NCI-H524 (cell line): Measurements from ENCODE around the gene ZGPAT.
"Not testable (repeated sequence)": the region's sequence is repeated elsewhere in the genome, so short reads cannot be mapped to it uniquely, and the experiment has no call there.

Experiments
- DNase-seq, 2 experiments: peaks; one replicate each; lab custom pipeline; 2025; lab: John Stamatoyannopoulos, UW

Gene ZGPAT

DNA sequence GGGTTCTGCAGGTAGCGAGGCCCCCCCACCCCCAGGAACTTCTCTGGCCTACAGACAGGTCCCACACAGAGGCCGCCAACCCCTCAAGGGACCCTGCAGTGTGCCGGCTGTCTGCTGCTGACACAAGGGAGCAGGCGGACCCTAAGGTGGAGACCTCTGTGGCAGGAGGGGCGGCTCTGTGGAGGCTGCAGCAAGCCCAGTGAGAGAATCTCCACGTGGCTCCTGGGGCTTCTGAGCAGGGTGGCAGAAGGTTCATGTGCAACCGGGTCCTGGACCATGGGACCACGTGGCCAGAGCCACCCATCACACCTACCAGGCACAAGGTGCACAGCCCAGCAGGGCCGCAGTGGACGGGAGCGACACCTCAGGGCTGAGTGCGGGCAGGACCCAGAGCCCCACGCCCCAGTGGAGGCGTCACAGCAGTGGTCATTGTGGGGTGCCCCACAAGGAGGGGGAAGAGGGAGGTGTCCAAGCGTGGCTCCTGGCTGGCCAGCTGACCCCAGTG lies 4.3 kb upstream of the ZGPAT start:
- no peak for DNase-seq

DNA sequence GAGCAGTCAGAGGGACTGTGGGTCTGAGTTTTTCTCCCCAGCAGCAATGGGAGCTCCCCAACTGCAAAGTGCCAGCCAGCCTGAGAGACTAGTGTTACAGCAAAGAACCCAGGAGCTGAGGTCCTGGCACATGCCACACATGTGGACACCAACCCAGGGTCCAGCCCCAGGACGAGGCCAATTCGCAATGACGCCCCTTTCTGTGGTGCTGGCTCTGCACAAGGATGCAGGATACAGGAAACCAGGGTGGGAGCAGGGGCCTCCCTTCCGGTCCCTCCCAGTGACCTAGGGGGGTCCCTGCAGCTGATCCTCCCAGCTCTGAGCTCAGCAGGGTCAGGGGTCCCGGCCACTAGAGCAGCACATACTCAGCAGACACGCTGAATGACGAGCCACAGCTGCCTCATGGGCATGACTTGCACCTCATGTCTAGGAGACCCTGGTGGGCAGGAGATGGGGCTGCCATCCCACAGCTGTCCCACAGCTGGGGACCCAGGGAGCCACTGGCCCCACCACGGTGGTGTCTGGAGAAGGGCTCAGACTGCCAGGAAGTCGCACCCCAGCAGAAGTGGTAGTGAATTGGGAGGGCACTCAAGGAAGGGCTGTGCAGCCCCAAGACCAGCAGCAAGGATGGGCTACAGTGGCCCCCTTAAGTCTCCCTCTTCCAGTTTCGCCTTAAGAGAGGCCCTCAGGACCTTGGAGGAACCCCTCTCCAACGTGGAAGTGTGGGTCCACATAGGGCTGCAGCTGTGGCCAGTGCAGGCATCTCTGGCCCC lies 3.7 kb upstream of the ZGPAT start:
- DNase-seq: no peak

- DNase-seq: no peak
Observed at GRCh38 chr20:63704749-63705117, 3.1 kb upstream of the ZGPAT start.

- no peak for DNase-seq
Observed at GRCh38 chr20:63705232-63706026, 2.4 kb upstream of the ZGPAT start.

DNA sequence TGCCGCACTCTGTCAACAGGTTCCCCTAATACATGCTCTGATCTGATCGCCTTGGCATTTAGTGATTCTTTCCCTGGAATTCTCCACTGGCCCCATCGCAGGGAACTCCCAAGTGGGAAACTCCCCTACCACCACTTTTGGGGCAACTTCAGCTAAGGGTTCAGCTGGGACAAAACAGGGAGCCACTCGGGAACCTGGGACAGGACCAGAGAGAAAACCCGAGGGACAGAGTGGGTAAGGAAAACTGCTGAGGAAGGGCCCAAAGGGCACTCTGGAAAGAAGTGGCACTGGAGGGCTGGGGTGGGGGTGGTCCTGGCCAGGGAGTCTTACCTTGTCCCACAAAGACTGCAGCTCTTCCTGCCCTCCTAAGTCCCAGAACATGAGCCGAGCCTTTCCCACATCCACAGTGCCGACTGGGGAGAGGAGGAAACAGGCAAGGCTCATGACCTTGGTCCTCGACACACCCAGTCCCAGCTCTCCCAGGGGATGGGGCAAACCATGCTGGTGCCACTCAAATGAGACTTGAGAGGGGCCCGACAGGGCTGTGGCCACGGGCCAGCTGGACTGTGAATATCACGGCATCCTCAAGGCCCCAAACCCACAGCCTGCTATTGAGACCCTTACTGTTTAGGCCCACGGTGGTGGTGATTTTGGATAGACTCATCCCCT lies 1.7 kb upstream of the ZGPAT start:
- DNase-seq: no peak

DNA sequence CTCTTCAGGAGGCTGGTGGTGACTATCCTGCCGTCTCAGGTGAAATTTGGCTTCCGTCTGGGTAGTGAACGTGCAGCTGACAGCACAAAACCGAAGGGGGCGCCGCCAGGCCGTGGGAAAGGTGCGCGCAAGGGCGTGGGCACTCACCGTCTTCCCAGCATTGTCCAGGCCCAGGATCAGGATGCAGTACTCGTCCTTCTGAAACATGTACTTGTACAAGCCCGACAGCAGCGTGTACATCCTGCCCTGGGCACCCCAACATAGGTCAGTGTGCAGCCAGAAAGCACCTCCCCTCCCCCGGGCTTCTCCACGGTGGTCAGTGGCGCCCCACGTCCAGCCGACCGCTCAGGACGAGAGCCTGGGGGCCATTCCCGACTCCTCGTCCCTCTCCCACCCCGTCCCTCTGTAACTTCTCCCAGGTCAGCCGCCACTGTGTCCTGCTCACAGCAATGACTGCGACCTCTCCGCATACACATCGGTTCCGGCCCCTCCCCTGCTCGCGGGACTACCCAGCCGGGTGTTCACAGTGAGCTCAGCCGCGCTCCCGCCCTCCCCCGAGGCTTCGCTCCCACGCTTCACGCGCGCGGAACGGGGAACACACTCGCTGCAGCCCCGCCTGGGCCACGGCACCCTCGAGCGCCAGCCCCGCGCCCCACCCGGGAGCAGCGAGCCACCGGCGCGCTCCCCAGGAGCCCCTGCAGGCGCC lies 834 bp upstream of the ZGPAT start:
- DNase-seq: peak; percentile 11 to 55

DNA sequence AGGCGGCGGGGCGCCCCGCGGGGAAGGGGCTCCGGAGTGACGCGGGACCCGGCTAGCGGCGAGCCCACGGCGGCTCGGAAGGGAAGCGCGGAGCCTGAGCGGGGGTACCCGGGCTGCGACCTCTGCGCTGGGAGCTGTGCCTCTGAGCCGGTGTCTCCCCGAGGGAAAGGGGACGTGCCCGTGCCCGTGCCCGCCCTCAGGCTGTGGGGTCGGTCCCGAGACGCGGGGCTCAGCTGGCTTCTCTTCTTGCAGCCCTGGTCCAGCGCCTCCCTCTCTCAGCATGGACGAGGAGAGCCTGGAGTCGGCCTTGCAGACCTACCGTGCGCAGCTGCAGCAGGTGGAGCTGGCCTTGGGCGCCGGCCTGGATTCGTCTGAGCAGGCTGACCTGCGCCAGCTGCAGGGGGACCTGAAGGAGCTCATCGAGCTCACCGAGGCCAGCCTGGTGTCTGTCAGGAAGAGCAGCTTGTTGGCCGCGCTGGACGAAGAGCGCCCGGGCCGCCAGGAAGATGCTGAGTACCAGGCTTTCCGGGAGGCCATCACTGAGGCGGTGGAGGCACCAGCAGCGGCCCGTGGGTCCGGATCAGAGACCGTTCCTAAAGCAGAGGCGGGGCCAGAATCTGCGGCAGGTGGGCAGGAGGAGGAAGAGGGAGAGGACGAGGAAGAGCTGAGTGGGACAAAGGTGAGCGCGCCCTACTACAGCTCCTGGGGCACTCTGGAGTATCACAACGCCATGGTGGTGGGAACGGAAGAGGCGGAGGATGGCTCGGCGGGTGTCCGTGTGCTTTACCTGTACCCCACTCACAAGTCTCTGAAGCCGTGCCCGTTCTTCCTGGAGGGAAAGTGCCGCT lies 686 bp downstream of the ZGPAT start:
- DNase-seq: no peak

GRCh38 chr20:63709149-63709527 lies 1.3 kb downstream of the ZGPAT start:
- DNase-seq: no peak

DNA sequence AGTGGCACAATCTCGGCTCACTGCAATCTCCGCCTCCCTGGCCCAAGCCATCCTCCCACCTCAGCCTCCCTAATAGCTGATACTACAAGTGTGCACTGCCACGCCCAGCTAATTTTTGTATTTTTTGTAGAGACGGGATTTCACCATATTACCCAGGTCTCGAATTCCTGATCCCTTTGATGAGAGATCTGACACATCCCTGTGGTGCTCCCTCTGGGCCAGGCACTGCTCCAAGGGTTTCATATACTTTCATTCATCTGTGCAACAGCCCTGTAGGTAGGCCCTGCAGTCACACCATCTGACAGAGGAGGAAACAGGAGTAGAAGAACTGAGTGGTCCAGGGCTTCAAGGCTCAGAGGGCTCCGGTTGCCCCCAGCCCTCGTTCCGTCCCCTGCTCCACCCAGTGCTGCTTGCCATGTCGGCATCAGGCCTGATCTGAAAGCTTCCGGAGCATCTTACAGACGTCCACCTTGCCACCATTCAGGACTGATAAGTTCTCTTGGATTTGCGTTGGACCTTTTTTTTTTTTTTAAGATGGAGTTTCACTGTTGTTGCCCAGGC lies 3.3 kb downstream of the ZGPAT start:
- no peak for DNase-seq

GRCh38 chr20:63712191-63712590 lies 4.4 kb downstream of the ZGPAT start:
- no peak for DNase-seq

DNA sequence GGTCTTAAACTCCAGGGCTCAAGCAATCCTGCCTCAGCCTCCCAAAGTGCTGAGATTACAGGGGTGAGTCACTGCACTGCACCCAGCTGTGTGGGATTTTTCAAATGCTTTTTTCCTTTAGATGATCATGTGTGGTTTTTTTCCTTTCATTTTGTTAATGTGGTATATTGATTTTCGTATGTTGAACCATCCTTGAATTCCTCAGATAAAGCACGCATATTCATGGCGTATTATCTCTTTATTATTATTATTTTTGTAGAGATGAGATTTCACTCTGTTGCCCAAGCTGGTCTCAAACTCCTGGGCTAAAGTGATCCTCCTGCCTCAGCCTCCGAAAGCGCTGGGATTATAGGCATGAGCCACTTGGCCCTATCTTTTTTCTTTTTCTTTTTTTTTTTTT lies 7.0 kb downstream of the ZGPAT start:
- DNase-seq: no peak

- no peak for DNase-seq
Observed at GRCh38 chr20:63718996-63719395, 11.2 kb downstream of the ZGPAT start.

DNA sequence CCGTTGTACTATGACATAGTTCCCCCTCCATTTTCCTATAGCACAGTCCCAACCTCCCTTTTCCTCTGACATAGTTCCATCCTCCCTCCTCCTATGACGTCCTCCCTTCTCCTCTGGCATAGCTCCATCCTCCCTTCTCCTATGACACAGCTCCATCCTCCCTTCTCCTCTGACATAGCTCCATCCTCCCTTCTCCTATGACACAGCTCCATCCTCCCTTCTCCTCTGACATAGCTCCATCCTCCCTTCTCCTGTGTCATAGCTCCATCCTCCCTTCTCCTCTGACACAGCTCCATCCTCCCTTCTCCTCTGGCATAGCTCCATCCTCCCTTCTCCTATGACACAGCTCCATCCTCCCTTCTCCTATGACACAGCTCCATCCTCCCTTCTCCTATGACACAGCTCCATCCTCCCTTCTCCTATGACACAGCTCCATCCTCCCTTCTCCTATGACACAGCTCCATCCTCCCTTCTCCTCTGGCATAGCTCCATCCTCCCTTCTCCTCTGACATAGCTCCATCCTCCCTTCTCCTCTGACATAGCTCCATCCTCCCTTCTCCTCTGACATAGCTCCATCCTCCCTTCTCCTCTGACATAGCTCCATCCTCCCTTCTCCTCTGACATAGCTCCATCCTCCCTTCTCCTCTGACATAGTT lies 15.3 kb downstream of the ZGPAT start:
- not testable (repeated sequence) for DNase-seq

GRCh38 chr20:63730189-63730733 lies 22.4 kb downstream of the ZGPAT start:
- not testable (repeated sequence) for DNase-seq

DNA sequence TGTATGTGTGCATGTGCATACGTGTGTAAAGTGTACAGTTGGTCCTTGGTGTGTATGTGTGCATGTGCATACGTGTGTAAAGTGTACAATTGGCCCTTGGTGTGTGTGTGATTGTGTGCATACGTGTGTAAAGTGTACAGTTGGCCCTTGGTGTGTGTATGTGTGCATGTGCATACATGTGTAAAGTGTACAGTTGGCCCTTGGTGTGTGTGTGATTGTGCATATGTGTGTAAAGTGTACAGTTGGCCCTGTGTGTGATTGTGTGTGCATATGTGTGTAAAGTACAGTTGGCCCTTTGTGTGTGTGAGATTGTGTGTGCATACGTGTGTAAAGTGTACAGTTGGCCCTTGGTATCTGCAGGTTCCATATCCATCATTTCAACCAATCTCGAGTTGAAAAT lies 23.6 kb downstream of the ZGPAT start:
- DNase-seq: no peak

GRCh38 chr20:63732118-63733095 lies 24.6 kb downstream of the ZGPAT start:
- DNase-seq: no peak

GRCh38 chr20:63733117-63733516 lies 25.3 kb downstream of the ZGPAT start:
- DNase-seq: no peak

- no peak for DNase-seq
Observed at GRCh38 chr20:63733579-63734081, 25.8 kb downstream of the ZGPAT start.
